Vagina (tissue), 2 donors: Measurements from ENCODE around the gene SETD1B.
A peak's percentile ranks its signal among the peaks of the same experiment; 100 is the strongest.

Source experiments
- CTCF ChIP-seq, 3 experiments: fragments of 450-650 bp in 2 of 3; fragments of 200-600 bp in 1 of 3; sonication (generic) in 1 of 3; IDR thresholded peaks; one replicate each; pipeline ENCODE4 v1.5.1; 2017 to 2019; ENCODE audit warnings: antibody characterized with exemption in 3 of 3, mild to moderate bottlenecking in 2 of 3, moderate library complexity in 2 of 3
- POLR2A ChIP-seq, 2 donors: fragments of 450-650 bp; IDR thresholded peaks; one replicate each; pipeline ENCODE4 v1.6.1; 2017; ENCODE audit warnings: antibody characterized with exemption in 2 of 2, mild to moderate bottlenecking in 2 of 2, moderate library complexity in 2 of 2
- POLR2AphosphoS5 ChIP-seq, 2 donors: sonication (generic); formaldehyde crosslinking; IDR thresholded peaks; one replicate each; pipeline ENCODE4 v1.9.0; 2017; ENCODE audit warnings: antibody characterized with exemption in 2 of 2, mild to moderate bottlenecking in 2 of 2, low read depth in 1 of 2; ENCODE audit not compliant: insufficient read depth in 1 of 2

- peak in 1 of 3 experiments; percentile 20 for TF ChIP-seq CTCF (IDR thresholded peaks at IDR 0.05)
- TF ChIP-seq POLR2AphosphoS5 (IDR thresholded peaks at IDR 0.05; ENCODE audit: insufficient read depth in 1 of 2, low read depth in 1 of 2): peak; percentile 85 to 89
- TF ChIP-seq POLR2A (IDR thresholded peaks at IDR 0.05): no peak
Measured at GRCh38 chr12:121796855-121797751, 6.7 kb upstream of the SETD1B start.
